Measurements from ENCODE around the gene RPGRIP1L.

RPGRIP1L gene

DNA sequence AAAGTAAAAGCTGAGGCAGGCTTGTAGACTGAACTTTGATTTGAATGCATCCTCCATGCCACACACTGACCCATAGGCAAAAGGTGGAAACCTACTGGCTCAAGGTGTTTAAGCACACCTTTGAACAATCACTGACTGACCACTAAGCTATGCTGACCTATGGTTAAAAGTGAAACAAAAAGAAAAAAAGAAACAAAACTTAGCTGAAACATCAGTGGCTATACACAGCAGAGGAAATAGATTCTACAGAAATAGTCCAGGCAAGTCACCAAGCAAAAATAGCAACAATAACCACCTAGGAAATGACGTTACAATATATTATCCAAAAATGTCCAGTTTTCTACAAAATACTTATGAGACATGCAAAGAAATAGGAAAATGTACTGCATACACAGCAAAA is 60.2 kb downstream of the RPGRIP1L start:
- no peak for DNase-seq

DNA sequence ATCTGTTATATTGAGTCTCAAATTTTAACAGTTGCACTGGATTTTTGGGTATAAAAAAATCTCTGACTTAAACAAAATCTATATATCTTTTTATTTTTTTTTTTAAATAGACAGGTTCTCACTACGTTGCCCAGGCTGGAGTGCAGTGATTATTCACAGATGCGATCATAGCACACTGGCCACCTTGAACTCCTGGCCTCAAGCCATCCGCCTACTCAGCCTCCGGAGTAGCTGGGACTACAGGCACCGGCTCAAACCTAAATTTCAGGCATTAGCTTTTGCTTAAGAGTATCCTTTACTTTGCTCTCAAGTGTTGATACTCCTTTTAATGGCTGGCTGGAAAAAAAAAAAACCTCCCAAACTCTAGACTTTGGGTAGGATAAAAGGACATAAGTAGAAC is 61.6 kb downstream of the RPGRIP1L start:
- DNase-seq, result no peak

DNA sequence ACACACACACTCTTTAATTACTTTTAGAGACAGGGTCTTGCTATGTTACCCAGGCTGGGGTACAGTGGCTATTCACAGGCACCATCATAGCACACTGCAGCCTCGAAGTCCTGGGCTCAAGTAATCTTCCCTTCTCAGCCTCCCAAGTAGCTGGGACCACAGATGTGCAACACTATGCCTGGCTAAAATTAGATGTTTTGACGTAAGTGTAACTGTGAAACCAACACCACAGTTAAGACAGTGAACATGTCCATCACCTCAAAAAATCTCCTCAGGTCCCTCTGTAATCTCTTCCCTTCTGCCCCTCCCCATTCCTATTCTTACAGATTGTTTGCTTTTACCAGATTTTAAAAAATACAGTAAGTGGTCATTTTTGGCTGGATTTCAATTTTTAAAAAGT is 66.7 kb downstream of the RPGRIP1L start:
- DNase-seq, result no peak

GRCh38 chr16:53632526-53632925 is 71.1 kb downstream of the RPGRIP1L start:
- DNase-seq, result no peak

- no peak for DNase-seq
These were observed 72.2 kb downstream of the RPGRIP1L start for GRCh38 chr16:53631236-53632025.

DNA sequence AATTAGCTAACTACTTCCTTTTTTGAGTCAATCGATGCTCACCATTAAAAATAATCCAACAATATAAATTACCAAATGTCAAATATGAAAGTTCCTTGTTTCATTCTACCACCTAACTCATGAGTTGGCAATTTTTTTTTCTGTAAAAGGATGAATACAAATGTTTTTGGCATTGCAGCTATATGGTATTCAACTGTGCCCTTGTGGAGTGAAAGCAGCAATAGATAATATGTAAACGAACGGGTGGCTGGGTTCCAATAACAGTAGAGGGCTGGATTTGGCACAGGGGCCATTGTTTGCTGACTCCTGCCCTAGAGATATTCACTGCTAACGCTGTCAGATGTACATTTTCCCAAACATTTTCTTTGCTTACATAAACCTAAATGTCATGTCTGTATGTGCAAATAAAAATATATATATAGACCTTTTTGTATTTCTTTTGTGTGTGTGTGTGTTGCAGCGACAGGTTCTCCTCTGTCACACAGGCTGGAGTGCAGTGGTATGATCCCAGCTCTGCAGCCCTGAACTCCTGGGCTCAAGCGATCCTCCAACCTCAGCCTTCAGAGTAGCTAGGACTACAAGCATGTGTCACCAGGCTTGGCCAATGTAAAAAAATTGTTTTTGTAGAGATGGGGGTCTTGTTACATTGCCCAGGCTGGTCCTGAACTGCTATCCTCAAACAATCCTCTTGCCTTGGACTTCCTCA is 73.9 kb downstream of the RPGRIP1L start:
- no peak for DNase-seq

GRCh38 chr16:53629151-53629550 is 74.5 kb downstream of the RPGRIP1L start:
- DNase-seq, result peak; percentile 2

DNA sequence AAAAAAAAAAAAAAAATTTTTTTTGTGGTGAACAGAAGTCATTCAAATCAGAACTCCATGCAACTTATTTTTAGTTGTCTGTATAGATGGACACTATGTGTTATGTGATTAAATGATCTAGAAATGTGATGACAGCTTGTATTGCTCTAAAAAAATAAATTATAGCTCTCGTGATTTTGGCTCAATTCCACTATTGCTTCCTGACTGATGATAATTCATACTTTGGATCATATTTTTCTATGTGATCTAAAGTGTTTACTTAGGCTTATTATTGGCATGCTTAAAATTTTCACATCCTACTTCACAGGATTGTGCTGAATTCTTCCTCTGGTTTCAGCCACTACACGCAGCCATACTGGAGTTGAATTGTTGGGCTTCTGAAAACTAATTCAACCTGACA is 76.8 kb downstream of the RPGRIP1L start:
- no peak for DNase-seq

DNA sequence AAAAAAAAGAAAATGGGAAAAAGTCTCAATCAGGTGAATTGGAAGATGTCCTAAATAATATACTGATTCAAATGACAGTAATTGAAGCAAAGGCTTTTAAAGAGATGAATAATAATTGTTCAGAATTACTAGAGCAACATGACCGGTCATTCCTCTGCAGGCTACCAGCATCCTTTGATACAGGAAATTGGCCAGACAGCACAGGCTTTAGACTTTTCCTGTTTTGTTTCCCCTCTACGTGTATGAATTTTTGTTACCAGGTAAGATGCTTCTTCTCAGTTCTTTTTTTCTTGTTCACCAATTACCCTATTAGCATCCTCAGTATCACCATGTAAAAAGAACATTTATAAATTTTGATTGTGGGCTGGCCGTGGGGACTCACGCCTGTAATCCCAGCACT is 77.5 kb downstream of the RPGRIP1L start:
- DNase-seq, result no peak

GRCh38 chr16:53625221-53625620 is 78.4 kb downstream of the RPGRIP1L start:
- no peak for DNase-seq

DNA sequence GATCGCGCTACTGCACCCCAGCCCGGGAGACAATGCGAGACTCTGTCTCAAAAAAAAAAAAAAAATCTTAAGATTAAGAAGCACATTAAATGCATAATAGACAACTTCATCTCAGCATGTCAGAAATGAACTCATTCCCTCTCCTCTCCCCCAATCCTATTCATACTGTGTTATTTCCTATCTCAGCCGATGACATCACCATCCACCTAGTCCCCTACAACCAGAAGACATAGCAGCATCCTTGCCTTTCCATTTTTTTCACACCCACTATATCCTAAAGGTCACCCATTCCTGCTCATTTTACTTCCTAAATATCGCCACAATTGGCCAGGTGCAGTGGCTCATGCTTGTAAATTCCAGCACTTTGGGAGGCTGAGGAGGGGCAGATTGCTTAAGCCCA is 81.3 kb downstream of the RPGRIP1L start:
- no peak for DNase-seq

DNA sequence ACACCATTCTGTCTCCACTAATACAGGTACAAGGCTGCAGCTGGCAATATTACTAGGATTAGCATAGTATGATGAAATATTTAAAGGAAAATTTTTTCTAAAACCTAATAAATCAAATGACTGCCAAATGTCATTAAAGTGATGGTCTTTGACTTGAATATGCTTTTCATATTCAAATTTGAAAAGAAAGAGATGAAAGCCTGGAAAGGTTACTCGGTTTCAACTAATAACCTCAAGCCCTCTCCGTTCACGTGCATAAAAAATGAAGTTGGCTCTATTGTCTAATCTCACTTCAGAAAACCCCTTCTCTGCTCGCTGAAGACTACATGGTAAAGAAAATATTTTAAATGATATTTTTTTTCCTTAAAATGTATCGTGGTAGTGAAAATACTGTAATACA is 83.2 kb downstream of the RPGRIP1L start:
- DNase-seq, result no peak

- no peak for DNase-seq
These were observed 84.4 kb downstream of the RPGRIP1L start for GRCh38 chr16:53619235-53619634.

- no peak for DNase-seq
These were observed 89.3 kb downstream of the RPGRIP1L start for GRCh38 chr16:53614346-53614745.

- DNase-seq, result no peak
These were observed 91.7 kb downstream of the RPGRIP1L start for GRCh38 chr16:53612003-53612402.

DNA sequence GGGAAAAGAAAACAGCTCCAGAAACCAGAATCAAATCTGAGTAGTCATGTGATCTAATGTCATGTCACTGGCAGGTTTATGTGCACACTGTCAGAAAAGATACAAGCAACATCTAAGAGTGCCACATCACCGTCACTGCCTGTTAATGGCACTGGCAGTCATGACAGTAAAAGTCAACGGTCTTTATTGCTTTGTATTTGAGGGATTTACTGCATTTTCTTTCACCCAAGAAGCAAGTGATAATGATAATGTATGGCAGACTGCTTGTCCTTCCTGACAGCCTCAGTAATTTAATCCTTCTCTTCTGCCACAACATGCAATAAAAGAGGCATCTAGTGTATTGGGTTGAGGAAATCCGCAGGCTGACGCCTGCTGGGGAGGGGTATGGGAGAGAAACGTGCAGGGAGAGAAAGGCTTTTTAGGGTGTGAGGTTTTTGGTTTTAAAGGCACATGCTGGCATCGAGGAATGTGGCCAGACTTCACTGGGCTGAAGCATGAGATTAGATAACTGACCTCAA is 92.4 kb downstream of the RPGRIP1L start:
- no peak for DNase-seq

DNA sequence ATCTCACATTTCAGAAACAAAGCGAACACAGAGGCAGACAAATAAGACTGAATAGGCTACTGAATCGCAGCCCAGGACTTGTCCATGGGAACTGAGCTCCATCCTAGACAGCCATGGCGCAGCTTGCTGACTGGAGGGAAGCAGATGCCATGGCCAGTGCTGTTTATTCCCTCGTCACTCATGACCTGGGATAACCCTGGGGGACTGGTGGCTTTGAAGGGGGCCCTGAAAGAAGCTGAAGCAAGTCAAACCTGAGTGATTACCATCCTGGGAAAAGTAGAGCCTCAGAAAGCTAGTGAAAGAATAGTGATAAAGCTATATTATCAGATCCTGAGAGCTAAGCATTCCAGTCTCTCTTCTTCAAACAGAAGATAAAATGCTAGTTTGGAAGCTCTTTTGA is 94.1 kb downstream of the RPGRIP1L start:
- DNase-seq, result no peak

DNA sequence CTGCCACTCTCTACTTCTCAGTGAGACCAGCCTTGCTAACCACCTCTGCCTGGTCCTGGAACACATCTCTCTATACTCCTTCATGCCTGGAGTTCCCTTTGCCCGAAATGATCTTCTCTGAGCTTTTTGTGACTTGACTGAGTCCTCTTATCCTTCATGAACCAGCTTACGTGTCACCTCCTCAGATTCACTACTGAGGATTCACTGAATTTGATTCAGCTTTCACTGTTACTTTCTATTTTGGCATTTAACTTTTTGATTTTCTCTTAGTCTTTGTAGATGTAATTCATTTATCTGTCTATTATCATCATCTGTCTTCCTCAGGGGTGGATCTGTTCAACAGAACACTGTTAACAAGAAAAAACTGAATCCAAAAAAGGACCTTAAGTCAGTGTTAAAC is 95.6 kb downstream of the RPGRIP1L start:
- no peak for DNase-seq

DNA sequence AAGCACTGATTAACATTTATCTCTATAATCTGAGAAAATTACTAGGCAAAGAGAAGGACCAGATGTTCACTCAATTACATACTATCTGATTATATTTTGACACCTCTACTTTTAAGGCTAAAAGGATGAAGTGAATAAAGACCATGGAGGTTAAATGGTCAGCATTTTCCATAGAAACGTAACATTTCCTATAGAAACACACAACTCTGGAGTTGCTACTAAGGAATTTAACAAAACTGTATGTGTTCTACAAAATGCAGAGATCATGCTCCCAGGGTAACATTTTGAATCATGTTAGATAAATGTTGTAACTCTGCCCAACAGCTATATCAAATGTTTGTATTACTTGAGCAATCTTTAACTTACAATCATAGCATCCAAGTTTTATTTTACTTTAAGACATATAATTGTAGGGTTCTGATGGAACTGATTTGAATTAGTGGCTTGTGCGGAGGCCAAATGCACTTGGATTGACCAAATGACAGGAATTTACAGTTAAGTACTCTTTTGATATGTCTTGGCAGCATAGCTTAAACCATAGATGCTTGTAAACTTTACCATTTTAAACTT is 97.7 kb downstream of the RPGRIP1L start:
- DNase-seq, result no peak

GRCh38 chr16:53605356-53605755 is 98.3 kb downstream of the RPGRIP1L start:
- no peak for DNase-seq

GRCh38 chr16:53601961-53602360 is 101.7 kb downstream of the RPGRIP1L start:
- no peak for DNase-seq

- DNase-seq, result no peak
These were observed 103.0 kb downstream of the RPGRIP1L start for GRCh38 chr16:53600616-53601015.

GRCh38 chr16:53600126-53600525 is 103.5 kb downstream of the RPGRIP1L start:
- no peak for DNase-seq

- DNase-seq, result no peak
These were observed 104.1 kb downstream of the RPGRIP1L start for GRCh38 chr16:53599548-53599947.
